Esophagus muscularis mucosa (tissue), 4 donors: Measurements from ENCODE around the gene TRIM45. TPM values are rescaled to one million over a fixed set of nuclear protein-coding genes. Genes with fewer than 3 reads are reported as not detected.
"Not testable (repeated sequence)": the region's sequence is repeated elsewhere in the genome, so short reads cannot be mapped to it uniquely, and the experiment has no call there.

Experiments
- DNase-seq: peaks from one replicate; pipeline ENCODE4 v3.0.0-alpha.2; 2017; ENCODE audit errors: extremely low spot score
- H3K27ac ChIP-seq, 4 donors: fragments of 200-600 bp; sonication (generic); replicated peaks in 1 of 4; 1 replicate in 3 of 4; 2 replicates in 1 of 4; pipeline ENCODE4 v1.5.1; 2016 to 2019; ENCODE audit warnings: mild to moderate bottlenecking in 1 of 4
- H3K27me3 ChIP-seq, 4 donors: fragments of 200-600 bp; sonication (generic); one replicate each; pipeline versions ENCODE4 v1.5.1 to v1.6.0; 2016 to 2019
- H3K36me3 ChIP-seq, 4 donors: fragments of 200-600 bp; sonication (generic); one replicate each; pipeline ENCODE4 v1.5.1; 2016 to 2019
- H3K4me1 ChIP-seq, 4 donors: fragments of 200-600 bp; sonication (generic); one replicate each; pipeline ENCODE4 v1.5.1; 2016 to 2019
- H3K4me3 ChIP-seq, 4 donors: fragments of 200-600 bp; sonication (generic); 1 replicate in 2 of 4; 2 replicates in 2 of 4; pipeline ENCODE4 v1.5.1; 2016 to 2019; ENCODE audit warnings: mild to moderate bottlenecking in 4 of 4, moderate library complexity in 1 of 4
- H3K9me3 ChIP-seq, 4 donors: fragments of 200-600 bp; sonication (generic); 1 replicate in 3 of 4; 2 replicates in 1 of 4; pipeline ENCODE4 v1.5.1; 2016 to 2019
- EP300 ChIP-seq: sonication (generic); formaldehyde crosslinking; IDR thresholded peaks from one replicate; pipeline ENCODE4 v1.6.1; 2017; ENCODE audit warnings: antibody characterized with exemption
- POLR2A ChIP-seq: fragments of 450-650 bp; IDR thresholded peaks from one replicate; pipeline ENCODE4 v1.6.1; 2017; ENCODE audit warnings: antibody characterized with exemption, moderate library complexity, mild to moderate bottlenecking, low read depth
- POLR2AphosphoS5 ChIP-seq, 2 donors: sonication (generic); formaldehyde crosslinking; IDR thresholded peaks; one replicate each; pipeline ENCODE4 v1.6.1; 2017; ENCODE audit warnings: antibody characterized with exemption in 2 of 2
- WGBS: methylation state at CpG from one replicate; pipeline ENCODE4 v1.1.5; 2018; 5-methylcytosine and 5-hydroxymethylcytosine counted together
- intact Hi-C: fragments of 100-400 bp; cut with DNase I; formaldehyde crosslinking; loops from one replicate; pipeline ENCODE4 v1.15.1; 2023
- total RNA-seq, 4 donors: library from RNA; depleted of rRNA; stranded (reverse); fragments of >200 nt; gene quantifications; one replicate each; pipeline versions ENCODE4 v1.1.0 to v1.2.1, GENCODE V29; 2016
- TF ChIP-seq, protein P1 (sequence below), 3 experiments: fragments of 200-600 bp in 2 of 3; fragments of 450-650 bp in 1 of 3; sonication (generic) in 2 of 3; IDR thresholded peaks; one replicate each; pipeline ENCODE4 v1.5.1; 2017 to 2019; ENCODE audit warnings: antibody characterized with exemption in 3 of 3, mild to moderate bottlenecking in 2 of 3, moderate library complexity in 1 of 3

Gene TRIM45
- total RNA-seq, 4 donors from 2014 or later, result 1.4 to 5.4 (median 3.1) TPM

DNA sequence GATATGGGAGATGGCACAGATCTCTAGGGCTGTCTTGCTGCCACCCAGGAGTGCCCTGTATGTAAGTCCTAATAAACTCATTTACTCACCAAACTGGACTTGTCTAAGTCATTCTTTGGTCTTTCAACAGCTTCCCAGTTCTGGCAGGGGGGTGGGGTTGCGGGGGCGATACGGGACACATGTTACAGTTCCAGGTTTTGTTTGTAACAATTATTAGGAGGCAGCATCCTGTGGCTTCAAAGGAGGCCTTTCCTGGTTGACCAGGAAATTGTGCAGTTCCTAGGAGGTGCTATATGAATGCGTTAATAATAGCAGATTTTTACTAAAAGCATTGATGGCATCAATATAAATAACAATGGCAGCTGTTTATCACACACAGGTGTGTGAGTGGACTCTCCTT lies 42.7 kb upstream of the TRIM45 start:
- intact Hi-C loops, result no loop called here
- WGBS, result 82% methylated on average over 4 of the region's 4 CpGs
- no peaks in the 10 kb centered on the region for H3K9me3 ChIP-seq
- H3K4me1 ChIP-seq, result no peaks in the 10 kb centered on the region
- H3K4me3 ChIP-seq, result no peak overlapping the region
- H3K36me3 ChIP-seq, result no peaks in the 10 kb centered on the region
- H3K27me3 ChIP-seq, result no peaks in the 10 kb centered on the region
- no peak for DNase-seq
- H3K27ac ChIP-seq, result no peak overlapping the region
- TF ChIP-seq, protein P1, sequence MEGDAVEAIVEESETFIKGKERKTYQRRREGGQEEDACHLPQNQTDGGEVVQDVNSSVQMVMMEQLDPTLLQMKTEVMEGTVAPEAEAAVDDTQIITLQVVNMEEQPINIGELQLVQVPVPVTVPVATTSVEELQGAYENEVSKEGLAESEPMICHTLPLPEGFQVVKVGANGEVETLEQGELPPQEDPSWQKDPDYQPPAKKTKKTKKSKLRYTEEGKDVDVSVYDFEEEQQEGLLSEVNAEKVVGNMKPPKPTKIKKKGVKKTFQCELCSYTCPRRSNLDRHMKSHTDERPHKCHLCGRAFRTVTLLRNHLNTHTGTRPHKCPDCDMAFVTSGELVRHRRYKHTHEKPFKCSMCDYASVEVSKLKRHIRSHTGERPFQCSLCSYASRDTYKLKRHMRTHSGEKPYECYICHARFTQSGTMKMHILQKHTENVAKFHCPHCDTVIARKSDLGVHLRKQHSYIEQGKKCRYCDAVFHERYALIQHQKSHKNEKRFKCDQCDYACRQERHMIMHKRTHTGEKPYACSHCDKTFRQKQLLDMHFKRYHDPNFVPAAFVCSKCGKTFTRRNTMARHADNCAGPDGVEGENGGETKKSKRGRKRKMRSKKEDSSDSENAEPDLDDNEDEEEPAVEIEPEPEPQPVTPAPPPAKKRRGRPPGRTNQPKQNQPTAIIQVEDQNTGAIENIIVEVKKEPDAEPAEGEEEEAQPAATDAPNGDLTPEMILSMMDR (IDR thresholded peaks at IDR 0.05), result no peak
- TF ChIP-seq EP300 (no peak), POLR2AphosphoS5 (IDR thresholded peaks at IDR 0.05) (no peak), POLR2A (no peak)

DNA sequence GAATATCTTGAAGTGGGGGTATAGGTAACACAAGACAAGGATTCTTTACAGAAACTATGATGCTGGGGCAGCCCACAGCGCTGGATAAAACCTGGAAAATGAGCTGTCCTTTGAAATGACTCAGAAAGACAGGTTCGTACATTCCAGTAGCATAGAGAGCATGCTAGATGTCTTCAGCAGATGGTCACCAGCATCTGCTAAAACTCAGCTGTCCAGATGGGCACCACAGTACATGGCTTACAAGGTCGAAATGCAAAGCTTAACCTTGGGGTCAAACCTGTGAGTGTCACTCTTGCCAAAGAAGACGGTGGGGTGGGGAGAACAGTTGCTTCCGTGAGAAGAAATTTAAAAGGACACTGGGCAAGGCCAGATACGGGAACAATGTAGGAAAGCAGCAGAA lies 41.3 kb upstream of the TRIM45 start:
- Histone ChIP-seq H3K36me3 (no peaks in the 10 kb centered on the region), H3K9me3 (no peaks in the 10 kb centered on the region), H3K4me3 (no peak overlapping the region), H3K27ac (no peak overlapping the region), H3K4me1 (no peaks in the 10 kb centered on the region), H3K27me3 (no peaks in the 10 kb centered on the region)
- TF ChIP-seq, protein P1 (IDR thresholded peaks at IDR 0.05), result no peak
- TF ChIP-seq EP300 (no peak), POLR2A (no peak), POLR2AphosphoS5 (IDR thresholded peaks at IDR 0.05) (no peak)
- no peak for DNase-seq
- 86% methylated on average over 6 of the region's 6 CpGs for WGBS
- intact Hi-C loops, result no loop called here

DNA sequence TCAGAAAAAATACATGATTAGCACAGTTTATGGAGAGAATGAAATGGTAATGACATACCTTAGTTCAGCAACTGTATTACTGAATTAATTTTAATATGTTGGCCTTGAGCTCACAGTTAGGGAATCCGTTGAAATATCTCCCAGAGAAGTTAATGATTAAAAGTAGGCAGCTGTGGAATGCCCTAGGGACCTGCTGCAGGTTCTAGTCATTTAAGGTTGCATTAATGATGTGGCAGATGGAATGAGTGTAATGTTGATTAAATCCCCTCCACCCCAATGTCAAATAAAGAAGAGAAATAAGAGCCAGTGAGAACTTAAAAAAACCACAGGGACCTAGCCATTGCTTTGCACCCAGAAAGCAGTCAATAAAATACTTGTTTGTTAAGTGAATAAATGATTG lies 40.3 kb upstream of the TRIM45 start:
- Histone ChIP-seq H3K4me1 (no peaks in the 10 kb centered on the region), H3K27ac (no peak overlapping the region), H3K9me3 (no peaks in the 10 kb centered on the region), H3K27me3 (no peaks in the 10 kb centered on the region), H3K36me3 (no peaks in the 10 kb centered on the region), H3K4me3 (no peak overlapping the region)
- 74% methylated on average over 1 of the region's 1 CpG for WGBS
- no peak for DNase-seq
- intact Hi-C loops, result no loop called here
- TF ChIP-seq POLR2A, result no peak
- no peak for TF ChIP-seq EP300
- no peak for TF ChIP-seq POLR2AphosphoS5 (IDR thresholded peaks at IDR 0.05)
- TF ChIP-seq, protein P1 (IDR thresholded peaks at IDR 0.05), result no peak

DNA sequence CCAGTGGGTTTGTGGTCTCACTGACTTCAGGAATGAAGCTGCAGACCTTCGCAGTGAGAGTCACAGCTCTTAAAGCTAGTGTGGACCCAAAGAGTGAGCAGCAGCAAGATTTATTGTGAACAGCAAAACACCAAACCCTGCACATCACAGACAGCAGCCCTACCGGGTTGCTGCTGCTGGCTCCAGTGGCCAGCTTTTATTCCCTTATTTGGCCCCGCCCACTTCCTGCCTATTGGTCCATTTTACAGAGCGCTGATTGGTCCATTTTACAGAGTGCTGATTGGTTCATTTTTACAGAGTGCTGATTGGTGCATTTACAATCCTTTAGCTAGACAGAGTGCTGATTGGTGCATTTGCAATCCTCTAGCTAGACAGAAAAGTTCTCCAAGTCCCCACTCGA lies 29.8 kb upstream of the TRIM45 start:
- DNase-seq, H3K4me3 ChIP-seq, intact Hi-C loops, H3K27ac ChIP-seq, H3K9me3 ChIP-seq, H3K27me3 ChIP-seq, H3K36me3 ChIP-seq, H3K4me1 ChIP-seq: not testable (repeated sequence)
- WGBS, result 96% methylated on average over 5 of the region's 5 CpGs

DNA sequence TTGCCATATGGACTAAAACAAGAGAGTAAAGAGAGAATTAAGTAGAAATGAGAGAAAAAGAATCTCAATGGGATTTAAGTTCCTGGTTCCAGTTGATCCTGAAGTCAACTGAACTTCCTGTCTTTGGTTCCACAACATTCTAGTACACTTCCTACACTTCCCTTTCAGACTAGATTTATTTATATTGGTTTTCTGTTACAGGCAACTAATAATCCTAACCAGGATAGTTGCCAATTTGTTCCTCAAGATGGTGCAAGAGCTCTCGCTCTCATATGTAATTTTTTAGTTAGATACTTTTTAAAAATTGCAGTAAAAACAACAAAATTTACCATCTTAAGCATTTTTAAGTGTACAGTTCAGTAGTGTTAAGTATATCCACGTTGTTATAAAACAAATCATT lies 28.8 kb upstream of the TRIM45 start:
- no peak for DNase-seq
- TF ChIP-seq POLR2AphosphoS5 (IDR thresholded peaks at IDR 0.05) (no peak), EP300 (no peak), POLR2A (no peak)
- TF ChIP-seq, protein P1 (IDR thresholded peaks at IDR 0.05), result no peak
- no peaks in the 10 kb centered on the region for H3K9me3 ChIP-seq
- intact Hi-C loops, result no loop called here
- 84% methylated on average over 2 of the region's 2 CpGs for WGBS
- no peaks in the 10 kb centered on the region for H3K36me3 ChIP-seq
- no peaks in the 10 kb centered on the region for H3K4me1 ChIP-seq
- no peak overlapping the region for H3K27ac ChIP-seq
- no peak overlapping the region for H3K4me3 ChIP-seq
- H3K27me3 ChIP-seq, result no peaks in the 10 kb centered on the region
